Uterine smooth muscle cell (primary cell): Measurements from ENCODE around the gene OR56A3. TPM values are rescaled to one million over a fixed set of nuclear protein-coding genes. Genes with fewer than 3 reads are reported as not detected.

ENCODE experiments used
- total RNA-seq: library from RNA; depleted of rRNA; stranded (reverse); fragments of >200 nt; gene quantifications from 2 replicates; pipeline ENCODE4 v1.2.3, GENCODE V29; 2014

The OR56A3 gene, protein sequence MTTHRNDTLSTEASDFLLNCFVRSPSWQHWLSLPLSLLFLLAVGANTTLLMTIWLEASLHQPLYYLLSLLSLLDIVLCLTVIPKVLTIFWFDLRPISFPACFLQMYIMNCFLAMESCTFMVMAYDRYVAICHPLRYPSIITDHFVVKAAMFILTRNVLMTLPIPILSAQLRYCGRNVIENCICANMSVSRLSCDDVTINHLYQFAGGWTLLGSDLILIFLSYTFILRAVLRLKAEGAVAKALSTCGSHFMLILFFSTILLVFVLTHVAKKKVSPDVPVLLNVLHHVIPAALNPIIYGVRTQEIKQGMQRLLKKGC
- not detected in 2 replicates for total RNA-seq

DNA sequence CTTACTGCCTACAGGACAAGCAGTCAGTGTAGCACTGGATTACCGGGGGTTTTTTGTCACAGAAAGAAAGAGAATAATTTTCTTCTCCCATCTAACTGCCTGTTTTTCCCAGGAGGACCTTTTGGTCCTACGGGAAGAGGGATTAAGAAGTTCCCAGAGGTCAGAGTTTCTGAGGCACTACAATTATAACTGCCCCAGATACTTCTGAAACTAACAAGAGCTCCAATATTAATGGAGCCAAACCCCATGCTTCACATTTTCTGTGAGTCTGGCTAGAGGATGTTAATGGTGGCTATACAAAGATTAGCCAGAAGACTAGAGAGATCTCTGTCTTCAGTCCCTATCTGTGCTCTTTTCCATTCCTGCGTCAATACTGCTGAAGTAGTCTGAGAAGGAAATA, at the start of gene OR56A3:
Gene OR56A3 (plus strand): TSS at position 301 of the 400 bp plus-strand sequence. CDS start 5,096 bp downstream, outside the sequence.

DNA sequence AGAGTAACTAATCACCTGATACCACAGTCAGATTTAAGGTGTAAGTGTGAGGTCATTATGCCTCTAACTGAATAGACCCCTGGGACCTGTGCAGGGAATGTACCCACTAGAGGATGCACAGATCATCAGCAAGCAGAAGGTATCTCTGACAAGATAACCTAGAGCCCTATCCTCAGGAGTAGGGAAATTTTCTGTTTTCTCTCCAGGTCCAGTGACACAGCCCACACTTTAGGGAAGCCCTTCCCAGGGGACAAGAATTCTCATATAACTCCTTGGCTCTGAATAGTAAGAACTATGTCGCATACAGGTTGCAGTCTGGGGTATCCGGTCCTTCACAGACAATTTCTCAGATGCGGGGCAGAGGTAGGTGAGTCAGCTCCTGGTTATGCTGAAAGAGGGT, 49.1 kb upstream of the OR56A3 start, which contains the start of gene OR52E5:
Gene OR52E5 (plus strand): TSS at position 301 of the 400 bp plus-strand sequence. CDS start 7,569 bp downstream, outside the sequence.

DNA sequence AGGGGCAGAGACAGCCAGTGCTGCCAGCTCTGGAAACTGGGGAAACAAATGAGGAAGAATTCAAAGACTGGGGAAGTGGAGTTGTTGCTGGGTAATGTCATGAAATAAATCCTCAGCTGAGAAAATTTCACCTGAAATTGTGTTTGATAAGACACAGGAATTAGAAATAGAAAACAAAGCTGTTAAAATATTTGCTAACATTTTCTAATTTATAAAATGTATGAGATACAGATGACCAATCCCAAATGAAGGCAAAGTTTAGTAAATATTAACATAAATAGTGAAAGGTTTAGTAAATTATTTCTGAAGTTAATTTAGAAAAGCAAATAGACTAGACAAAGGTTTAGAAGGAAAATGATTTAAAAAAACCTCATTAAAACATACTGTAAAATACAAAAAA, 26.3 kb downstream of the OR56A3 start, which contains the start of gene OR56A5:
Gene OR56A5 (minus strand): TSS at position 101 of the 400 bp plus-strand sequence. CDS start 0 bp downstream, at position 101.

DNA sequence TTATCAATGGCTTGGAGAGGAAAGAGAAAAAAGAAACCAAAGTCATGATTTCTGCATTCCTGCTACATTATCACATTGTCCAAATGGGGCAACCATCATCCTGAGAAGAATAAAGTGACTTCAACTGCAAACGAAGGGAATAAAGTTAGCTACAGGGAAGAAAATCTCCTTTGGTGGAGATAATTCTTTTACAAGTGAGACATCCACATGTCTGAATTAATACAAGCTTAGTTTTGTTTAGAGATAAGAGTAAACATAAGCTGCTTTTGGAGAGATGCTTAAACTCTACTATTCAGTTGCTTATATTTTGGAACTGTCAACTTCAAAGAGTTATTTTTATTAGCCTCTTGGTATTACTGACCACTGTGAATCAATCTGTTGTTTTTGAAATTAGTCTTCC, 44.8 kb downstream of the OR56A3 start, which contains the start of gene OR52L1:
Gene OR52L1 (minus strand): TSS at position 101 of the 400 bp plus-strand sequence. CDS start 55 bp downstream, at position 46.

Other genes with a start within 250 kb of the OR56A3 start
- not detected in 2 replicates for gene OR56B1, start 205.8 kb upstream of the OR56A3 start, total RNA-seq
- gene OR52N4, start 188.0 kb upstream of the OR56A3 start, total RNA-seq = not detected in 2 replicates
- not detected in 2 replicates for gene OR52N5, start 158.9 kb upstream of the OR56A3 start, total RNA-seq
- gene OR52N1, start 151.0 kb upstream of the OR56A3 start, total RNA-seq = not detected in 2 replicates
- not detected in 2 replicates for gene OR52N2, start 133.3 kb upstream of the OR56A3 start, total RNA-seq
- gene OR52E6, start 100.4 kb upstream of the OR56A3 start, total RNA-seq = not detected in 2 replicates
- not detected in 2 replicates for gene OR52E8, start 84.6 kb upstream of the OR56A3 start, total RNA-seq
- not detected in 2 replicates for gene OR52E4, start 61.6 kb upstream of the OR56A3 start, total RNA-seq
- not detected in 2 replicates for gene OR52E5, start 49.0 kb upstream of the OR56A3 start, total RNA-seq
- gene OR56A5, start 26.2 kb downstream of the OR56A3 start, total RNA-seq = not detected in 2 replicates
- not detected in 2 replicates for gene OR52L1, start 44.7 kb downstream of the OR56A3 start, total RNA-seq
- not detected in 2 replicates for gene OR56A4, start 64.7 kb downstream of the OR56A3 start, total RNA-seq
- gene OR56A1, start 88.5 kb downstream of the OR56A3 start, total RNA-seq = not detected in 2 replicates
- not detected in 2 replicates for gene OR56B4, start 165.4 kb downstream of the OR56A3 start, total RNA-seq
- gene OR52B2, start 228.1 kb downstream of the OR56A3 start, total RNA-seq = 0.11 TPM in 1 of 2 replicates, not detected in the other